K562 (cell line): Measurements from ENCODE around the gene NAP1L1. TPM values are rescaled to one million over a fixed set of nuclear protein-coding genes. Genes with fewer than 3 reads are reported as not detected.
A peak's percentile ranks its signal among the peaks of the same experiment; 100 is the strongest.

Source experiments
- ATAC-seq: fragments of 200-7000 bp; cut with Tn5 transposase; 3 replicates; pipeline ENCODE4 v1.9.1; 2020; ENCODE audit warnings: moderate library complexity
- BruUV-seq: library from RNA; stranded (reverse); fragments of 400-500 nt; replicated peaks from 2 replicates; lab custom pipeline; 2021; lab: Mats Ljungman, UMichigan
- CTCF ChIA-PET: fragments of 300-600 bp; formaldehyde crosslinking; extraction: SDS; loops from one replicate; lab custom pipeline; 2021; ENCODE audit warnings: low intra/inter-chr PET ratio; lab: Yijun Ruan, JAX
- POLR2A ChIA-PET: fragments of 300-600, 350-650 bp; sonication (Branson Sonifier 250); formaldehyde crosslinking; extraction: SDS; loops from one replicate; lab custom pipeline; 2021; ENCODE audit warnings: antibody characterized with exemption, inconsistent platforms; lab: Yijun Ruan, JAX
- DNase-seq, 4 experiments: peaks; one replicate each; pipeline versions ENCODE4 v3.0.0 to v3.0.0-alpha.2; 2011 to 2018; ENCODE audit warnings: low spot score in 3 of 4, mixed read lengths in 3 of 4; ENCODE audit errors: extremely low read depth in 1 of 4
- FAIRE-seq: peaks from 2 replicates; lab custom pipeline; 2011; peaks lifted over from hg19 to GRCh38; lab: Jason Lieb, UNC
- H2AFZ ChIP-seq: 2 replicates; pipeline ENCODE4 v1.6.0; 2011; ENCODE audit warnings: low read depth, low read length, control low read depth, inconsistent platforms
- H3K27ac ChIP-seq: fragments of 200-600 bp; 3 replicates; pipeline ENCODE4 v1.8.0; 2011; ENCODE audit warnings: low read depth, mild to moderate bottlenecking, control low read depth, inconsistent platforms, low read length, moderate library complexity, mixed read lengths; ENCODE audit errors: extremely low read depth
- H3K27me3 ChIP-seq, 2 experiments: fragments of 300-600 bp in 1 of 2; 2 replicates in 1 of 2; 3 replicates in 1 of 2; pipeline versions ENCODE4 v1.6.0 to v1.8.0; 2011; ENCODE audit warnings: inconsistent platforms in 2 of 2, low read length in 2 of 2, mild to moderate bottlenecking in 1 of 2, mixed read lengths in 1 of 2, moderate library complexity in 1 of 2; ENCODE audit not compliant: control insufficient read depth in 2 of 2, insufficient read depth in 2 of 2
- H3K36me3 ChIP-seq: fragments of 300-600 bp; 3 replicates; pipeline ENCODE4 v1.8.0; 2011; ENCODE audit warnings: mild to moderate bottlenecking, low read length, inconsistent platforms; ENCODE audit not compliant: control insufficient read depth, insufficient read depth
- H3K4me1 ChIP-seq, 2 experiments: fragments of 200-600 bp in 1 of 2; replicated peaks in 1 of 2; 2 replicates in 1 of 2; 3 replicates in 1 of 2; pipeline versions ENCODE4 v1.5.1 to v1.8.0; 2011; ENCODE audit warnings: inconsistent platforms in 2 of 2, low read length in 2 of 2, mild to moderate bottlenecking in 1 of 2, mixed read lengths in 1 of 2, moderate library complexity in 1 of 2; ENCODE audit not compliant: control insufficient read depth in 2 of 2, insufficient read depth in 2 of 2
- H3K4me2 ChIP-seq: 2 replicates; pipeline ENCODE4 v1.6.1; 2011; ENCODE audit warnings: low read length, control low read depth, inconsistent platforms, mixed read lengths; ENCODE audit not compliant: insufficient read depth
- H3K4me3 ChIP-seq: fragments of 200-600 bp; sonication (generic), shearing (Covaris generic); 2 replicates; pipeline ENCODE4 v1.5.1; 2016; ENCODE audit warnings: control low read depth, inconsistent platforms
- H3K79me2 ChIP-seq: fragments of 200-600 bp; 3 replicates; pipeline ENCODE4 v1.8.0; 2011; ENCODE audit warnings: low read length, inconsistent platforms; ENCODE audit not compliant: control insufficient read depth, insufficient read depth
- H3K9ac ChIP-seq, 2 experiments: 2 replicates each; pipeline versions ENCODE4 v1.6.0 to v1.6.1; 2011; ENCODE audit warnings: low read depth in 2 of 2, low read length in 2 of 2, control low read depth in 1 of 2, inconsistent platforms in 1 of 2, mild to moderate bottlenecking in 1 of 2, mixed read lengths in 1 of 2; ENCODE audit not compliant: insufficient read depth in 1 of 2
- H3K9me1 ChIP-seq: one replicate; pipeline ENCODE4 v1.6.0; 2011; ENCODE audit warnings: inconsistent platforms, mild to moderate bottlenecking, low read length, moderate library complexity; ENCODE audit not compliant: control insufficient read depth, insufficient read depth
- H3K9me3 ChIP-seq: replicated peaks from 2 replicates; pipeline ENCODE4 v1.5.1; 2011; ENCODE audit warnings: low read depth, low read length, inconsistent platforms; ENCODE audit not compliant: control insufficient read depth, insufficient read depth
- H4K20me1 ChIP-seq: replicated peaks from 2 replicates; pipeline ENCODE4 v1.6.1; 2011; ENCODE audit warnings: low read length, inconsistent platforms, mixed read lengths; ENCODE audit not compliant: control insufficient read depth, insufficient read depth
- CBFA2T2 ChIP-seq: fragments of 450-650 bp; conservative IDR thresholded peaks from 2 replicates; pipeline ENCODE4 v1.6.1; 2017; ENCODE audit warnings: mild to moderate bottlenecking
- CCNT2 ChIP-seq: IDR thresholded peaks from 2 replicates; pipeline ENCODE4 v1.6.1; 2011; ENCODE audit warnings: borderline replicate concordance, low read depth, mild to moderate bottlenecking, moderate library complexity, mixed read lengths, low read length; ENCODE audit not compliant: insufficient read length; ENCODE audit errors: extremely low read depth
- ETV6 ChIP-seq, 3 experiments: fragments of 150-350 bp in 1 of 3; sonication (generic) in 1 of 3; formaldehyde crosslinking in 1 of 3; IDR thresholded peaks; 2 replicates each; pipeline versions ENCODE4 v1.6.1 to v1.8.0; 2014 to 2022; ENCODE audit warnings: borderline replicate concordance in 2 of 3, low read depth in 2 of 3, antibody characterized with exemption in 1 of 3, low read length in 1 of 3, mild to moderate bottlenecking in 1 of 3, missing genetic modification reagents in 1 of 3
- MCM5 ChIP-seq: fragments of 450-650 bp; IDR thresholded peaks from 2 replicates; pipeline ENCODE4 v1.6.1; 2016; ENCODE audit warnings: low read depth
- POLR2A ChIP-seq: fragments of 450-650 bp; conservative IDR thresholded peaks from 2 replicates; pipeline ENCODE4 v1.6.1; 2016
- ZEB2 ChIP-seq: fragments of 450-650 bp; IDR thresholded peaks from 2 replicates; pipeline ENCODE4 v1.6.1; 2016
- ZFP36 ChIP-seq: fragments of 150-350 bp; IDR thresholded peaks from 2 replicates; pipeline ENCODE4 v1.6.1; 2018; ENCODE audit warnings: low read length, low read depth; ENCODE audit not compliant: partially characterized antibody
- ZNF436 ChIP-seq: fragments of 250-450, 450-650 bp; sonication (Bioruptor Pico); formaldehyde crosslinking; IDR thresholded peaks from 2 replicates; pipeline ENCODE4 v1.7.0; 2020; ENCODE audit warnings: mild to moderate bottlenecking
- ZNF696 ChIP-seq: fragments of 250-450 bp; sonication (Bioruptor Pico); conservative IDR thresholded peaks from 2 replicates; pipeline ENCODE4 v1.4.0; 2020; ENCODE audit warnings: mild to moderate bottlenecking, moderate library complexity
- ZNF780A ChIP-seq: fragments of 250-450 bp; sonication (Bioruptor Pico); IDR thresholded peaks from 2 replicates; pipeline ENCODE4 v1.5.0; 2021; ENCODE audit warnings: mild to moderate bottlenecking
- WGBS: fragments of 100-300 bp; shearing (Covaris generic); methylation state at CpG from one replicate; pipeline ENCODE4 v1.1.6; 2016; ENCODE audit warnings: low coverage, mixed read lengths; ENCODE audit not compliant: insufficient coverage; ENCODE audit errors: missing lambda C conversion rate; 5-methylcytosine and 5-hydroxymethylcytosine counted together
- in situ Hi-C: fragments of 300-500 bp; cut with MboI; formaldehyde crosslinking; loops from 4 replicates; pipeline ENCODE4 v1.15.0; 2018; ENCODE audit warnings: inconsistent platforms, mixed read lengths
- intact Hi-C: fragments of 100-400 bp; cut with micrococcal nuclease; formaldehyde crosslinking; loops from 2 replicates; pipeline ENCODE4 v1.14.2; 2022
- polyA plus RNA-seq, 8 experiments: library from polyadenylated mRNA; depleted of rRNA in 4 of 8; stranded (reverse) in 5 of 8; unstranded in 3 of 8; fragments of >200 nt; fragmentation: Nextera tagmentation in 2 of 8; fragmentation: Illumina TruSeq in 1 of 8; extraction: Ambion mirVana in 2 of 8; extraction: Trizol in 1 of 8; gene quantifications; 2 replicates each; pipeline versions ENCODE4 v1.2.1 to v1.2.3, GENCODE V29; 2011 to 2014; ENCODE audit warnings: inconsistent platforms in 1 of 8, missing spikeins in 1 of 8
- total RNA-seq, 7 experiments: library from RNA; depleted of rRNA in 6 of 7; stranded (reverse); fragments of >200 nt in 6 of 7; fragmentation: Illumina TruSeq in 2 of 7; extraction: Trizol in 2 of 7; gene quantifications; 2 replicates each; pipeline versions ENCODE4 v1.2.1 to v1.2.3, GENCODE V29; 2011 to 2021; ENCODE audit warnings: low replicate concordance in 1 of 7
- TF ChIP-seq, protein P1 (sequence below): fragments of 450-650 bp; formaldehyde crosslinking; IDR thresholded peaks from 2 replicates; pipeline ENCODE4 v1.4.0; 2022; ENCODE audit warnings: missing genetic modification characterization
- TF ChIP-seq, protein P2 (sequence below), 2 experiments: fragments of 450-650 bp; conservative IDR thresholded peaks; 2 replicates each; pipeline ENCODE4 v1.6.1; 2017; ENCODE audit warnings: mild to moderate bottlenecking in 2 of 2, moderate library complexity in 2 of 2

The NAP1L1 gene
- total and polyA plus RNA-seq, 9 of the 15 experiments (the other 6 are each of a cell fraction or from before 2014, with no cell fraction given) = 287 to 747 (median 450) TPM

DNA sequence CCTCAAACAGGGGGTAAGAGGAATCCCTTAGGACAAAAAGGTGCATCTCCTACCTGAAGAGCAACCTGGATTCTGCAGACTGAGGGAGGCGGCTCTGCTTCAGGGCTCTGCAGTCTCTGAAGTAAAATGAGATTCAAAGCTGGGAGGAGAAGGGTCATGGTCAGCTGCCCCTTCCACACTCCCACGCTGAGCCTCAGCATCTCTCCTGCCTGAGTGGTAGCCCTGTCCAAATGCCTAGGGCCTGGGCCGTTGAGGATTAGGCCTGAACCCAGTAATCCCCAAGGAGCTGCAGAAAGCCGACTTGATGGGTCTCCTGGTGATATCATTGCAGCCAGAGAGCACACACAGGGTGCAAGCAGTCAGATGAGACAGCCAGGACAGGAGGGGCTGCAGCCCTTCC is 71.8 kb downstream of the NAP1L1 start:
- no peak for ATAC-seq
- no peak for FAIRE-seq
- Histone ChIP-seq H3K27me3 (peaks cover 2 to 27% of the 10 kb centered on the region in 2 experiments; a peak in 3 of 5 replicates), H3K4me3 (no peak overlapping the region), H3K27ac (no peak overlapping the region), H3K36me3 (no peaks in the 10 kb centered on the region), H3K4me2 (no peak overlapping the region), H3K4me1 (no peaks in the 10 kb centered on the region), H3K79me2 (no peaks in the 10 kb centered on the region), H3K9ac (0 out of 4 replicates have a peak overlapping the region, but pooled peaks of 1 of the 2 experiments have one; percentile 1), H3K9me1 (no peaks in the 10 kb centered on the region), H3K9me3 (no peaks in the 10 kb centered on the region), H2AFZ (no peak overlapping the region), H4K20me1 (no peaks in the 10 kb centered on the region; the same call in 1 of the 2 replicates)
- 12% methylated on average over 4 of the region's 4 CpGs for WGBS
- no peak for TF ChIP-seq ZFP36
- no peak for TF ChIP-seq CBFA2T2
- no peak for TF ChIP-seq ZNF780A (CRISPR knock-in tag)
- no peak for TF ChIP-seq ZNF436 (CRISPR knock-in tag)
- no peak for TF ChIP-seq ETV6 (IDR thresholded peaks at IDR 0.05; ENCODE audit: borderline replicate concordance in 1 of 2, low read depth in 2 of 2, low read length in 1 of 2)
- no peak for TF ChIP-seq ETV6 (CRISPR knock-in tag; IDR thresholded peaks at IDR 0.05; ENCODE audit: borderline replicate concordance)
- TF ChIP-seq ZNF696 (CRISPR knock-in tag) = no peak
- TF ChIP-seq MCM5 = no peak
- TF ChIP-seq POLR2A = no peak
- TF ChIP-seq ZEB2 = no peak
- TF ChIP-seq, protein P1, sequence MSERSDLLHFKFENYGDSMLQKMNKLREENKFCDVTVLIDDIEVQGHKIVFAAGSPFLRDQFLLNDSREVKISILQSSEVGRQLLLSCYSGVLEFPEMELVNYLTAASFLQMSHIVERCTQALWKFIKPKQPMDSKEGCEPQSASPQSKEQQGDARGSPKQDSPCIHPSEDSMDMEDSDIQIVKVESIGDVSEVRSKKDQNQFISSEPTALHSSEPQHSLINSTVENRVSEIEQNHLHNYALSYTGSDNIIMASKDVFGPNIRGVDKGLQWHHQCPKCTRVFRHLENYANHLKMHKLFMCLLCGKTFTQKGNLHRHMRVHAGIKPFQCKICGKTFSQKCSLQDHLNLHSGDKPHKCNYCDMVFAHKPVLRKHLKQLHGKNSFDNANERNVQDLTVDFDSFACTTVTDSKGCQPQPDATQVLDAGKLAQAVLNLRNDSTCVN (CRISPR knock-in tag) = no peak
- TF ChIP-seq, protein P2, sequence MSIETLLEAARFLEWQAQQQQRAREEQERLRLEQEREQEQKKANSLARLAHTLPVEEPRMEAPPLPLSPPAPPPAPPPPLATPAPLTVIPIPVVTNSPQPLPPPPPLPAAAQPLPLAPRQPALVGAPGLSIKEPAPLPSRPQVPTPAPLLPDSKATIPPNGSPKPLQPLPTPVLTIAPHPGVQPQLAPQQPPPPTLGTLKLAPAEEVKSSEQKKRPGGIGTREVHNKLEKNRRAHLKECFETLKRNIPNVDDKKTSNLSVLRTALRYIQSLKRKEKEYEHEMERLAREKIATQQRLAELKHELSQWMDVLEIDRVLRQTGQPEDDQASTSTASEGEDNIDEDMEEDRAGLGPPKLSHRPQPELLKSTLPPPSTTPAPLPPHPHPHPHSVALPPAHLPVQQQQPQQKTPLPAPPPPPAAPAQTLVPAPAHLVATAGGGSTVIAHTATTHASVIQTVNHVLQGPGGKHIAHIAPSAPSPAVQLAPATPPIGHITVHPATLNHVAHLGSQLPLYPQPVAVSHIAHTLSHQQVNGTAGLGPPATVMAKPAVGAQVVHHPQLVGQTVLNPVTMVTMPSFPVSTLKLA (conservative IDR thresholded peaks at IDR 0.05) = no peak
- no peak for TF ChIP-seq CCNT2
- BruUV-seq = no TSS peak
- ChIA-PET POLR2A (interaction anchor here (0.5 to 0.6 kb wide), 2 partner anchors 98 to 483 kb away, joined by 3 read pairs; no protein-coding TSS in a partner anchor), CTCF (no interaction called here)
- intact Hi-C loops (no loop called here), in situ Hi-C loops (no loop called here)
- no peak for DNase-seq
